ENCODE measurements around the gene AIP.

AIP gene

GRCh38 chr11:67498544-67498972 lies 15.7 kb downstream of the AIP start:
- ChIA-PET POLR2A (interaction anchor here (0.5 to 1.1 kb wide), 2 partner anchors 24 to 79 kb away, joined by 3 read pairs; no protein-coding TSS in a partner anchor), CTCF (interaction anchor here (1.3 kb wide), 1 partner anchor 59 kb away, joined by 3 read pairs; no protein-coding TSS in a partner anchor)
- TF ChIP-seq CTCF (IDR thresholded peaks at IDR 0.05; ENCODE audit: control extremely low read depth, extremely low read depth, low read depth, missing control alignments) = no peak

GRCh38 chr11:67499808-67500483 lies 17.1 kb downstream of the AIP start:
- ChIA-PET CTCF (interaction anchor here (1.0 to 1.5 kb wide), 2 partner anchors 10 to 118 kb away, joined by 3 to 4 read pairs; no protein-coding TSS in a partner anchor), POLR2A (no interaction called here)
- TF ChIP-seq CTCF (IDR thresholded peaks at IDR 0.05; ENCODE audit: control extremely low read depth, extremely low read depth, low read depth, missing control alignments) = no peak
- DNase-seq (ENCODE audit: extremely low spot score) = no peak

More at GRCh38 chr11:67498544-67498972, 15.7 kb downstream of the AIP start:
- no peak for DNase-seq (ENCODE audit: extremely low spot score)

DNA sequence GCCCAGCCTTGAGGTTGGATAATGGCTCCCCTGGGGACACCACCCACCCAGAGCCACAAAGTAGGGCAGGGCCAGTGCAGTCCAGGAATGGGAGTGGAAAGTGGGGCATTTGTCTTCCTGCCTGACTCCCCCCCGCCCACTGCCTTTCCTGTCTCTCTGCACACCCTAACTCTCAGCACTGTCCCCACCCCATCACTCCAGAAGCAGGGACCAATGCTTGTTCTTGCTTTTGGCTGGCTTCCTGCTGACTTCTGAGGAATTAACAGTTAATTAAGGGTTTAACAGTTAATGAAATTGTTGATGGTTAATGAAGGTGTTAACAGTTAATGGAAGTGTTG lies 17.6 kb downstream of the AIP start:
- no peak for DNase-seq (ENCODE audit: extremely low spot score)
- TF ChIP-seq CTCF (IDR thresholded peaks at IDR 0.05; ENCODE audit: control extremely low read depth, extremely low read depth, low read depth, missing control alignments) = no peak
- ChIA-PET CTCF (interaction anchor here (1.0 to 1.5 kb wide), 2 partner anchors 11 to 119 kb away, joined by 3 to 4 read pairs; no protein-coding TSS in a partner anchor), POLR2A (no interaction called here)

DNA sequence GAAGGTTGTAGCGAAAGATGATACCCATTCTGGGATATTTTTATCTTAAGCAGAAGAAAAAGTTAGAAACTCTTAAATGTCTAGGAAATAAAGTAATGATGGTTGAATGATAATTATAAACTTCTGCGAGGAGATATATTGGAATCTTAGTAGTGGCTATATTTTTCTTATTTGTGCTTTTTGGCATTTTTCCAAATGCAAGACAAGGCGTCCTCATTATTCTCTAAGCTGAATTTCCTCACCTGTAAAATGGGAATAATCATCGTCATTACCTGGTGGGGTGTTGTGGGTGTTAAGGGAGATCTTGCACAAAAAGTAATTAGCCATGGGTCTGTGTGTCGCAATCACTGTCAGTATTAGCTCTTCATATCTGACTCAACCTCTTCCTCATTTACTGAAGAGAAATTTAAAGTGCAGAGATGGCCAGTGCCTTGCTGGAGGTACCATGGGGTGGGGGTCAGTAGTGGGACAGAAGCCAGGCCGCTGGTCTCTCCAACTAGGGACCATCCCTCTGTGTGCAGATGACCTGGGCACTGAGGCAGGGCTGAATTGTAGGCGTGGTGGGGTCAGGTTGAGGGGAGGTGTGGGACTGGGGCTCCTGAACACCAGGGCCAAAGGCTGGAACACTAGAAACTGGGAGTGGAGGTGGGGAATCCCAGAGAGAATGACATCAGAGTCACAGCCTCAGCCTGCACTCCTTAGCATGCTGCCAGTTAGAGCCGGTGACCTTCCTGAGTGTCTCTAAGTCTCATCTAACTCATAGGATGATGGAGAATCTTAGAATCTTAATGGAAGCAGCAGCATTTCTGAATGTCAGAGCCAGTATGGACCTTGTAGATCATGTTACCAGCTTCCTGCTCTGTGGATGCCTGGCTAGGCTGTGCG lies 18.2 kb downstream of the AIP start:
- CTCF ChIA-PET = interaction anchor here (1.5 kb wide), 1 partner anchor 11 kb away, joined by 4 read pairs; no protein-coding TSS in a partner anchor
- DNase-seq (ENCODE audit: extremely low spot score) = no peak
- TF ChIP-seq CTCF (IDR thresholded peaks at IDR 0.05; ENCODE audit: control extremely low read depth, extremely low read depth, low read depth, missing control alignments) = no peak
- POLR2A ChIA-PET = interaction anchor here (0.5 to 0.9 kb wide), 2 partner anchors 14 to 53 kb away, joined by 3 to 4 read pairs; no protein-coding TSS in a partner anchor

DNA sequence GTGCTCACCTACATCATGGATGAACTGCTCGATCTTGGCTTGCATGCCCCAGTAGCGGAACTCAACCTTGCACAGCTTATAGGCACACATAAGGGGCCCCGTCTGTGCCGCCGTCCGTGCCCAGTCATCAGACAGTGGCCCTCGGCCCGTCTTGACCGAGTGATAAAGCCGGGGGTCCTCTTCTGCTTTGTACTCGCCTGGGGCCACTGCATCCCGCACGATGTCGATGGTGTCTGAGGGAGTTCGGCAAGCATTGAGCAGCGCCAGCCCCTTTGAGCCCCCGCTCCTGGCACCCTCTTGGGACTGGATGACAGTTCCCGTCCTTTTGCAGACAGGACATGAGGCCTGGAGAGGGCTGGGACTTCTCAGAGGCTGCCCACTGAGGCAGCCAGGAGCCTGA lies 19.0 kb downstream of the AIP start:
- TF ChIP-seq CTCF (IDR thresholded peaks at IDR 0.05; ENCODE audit: control extremely low read depth, extremely low read depth, low read depth, missing control alignments) = no peak
- POLR2A ChIA-PET = interaction anchor here (0.5 to 0.9 kb wide), 2 partner anchors 15 to 54 kb away, joined by 3 to 4 read pairs; no protein-coding TSS in a partner anchor
- CTCF ChIA-PET = interaction anchor here (1.2 to 1.5 kb wide), 2 partner anchors 12 to 95 kb away, joined by 3 to 4 read pairs; no protein-coding TSS in a partner anchor
- DNase-seq (ENCODE audit: extremely low spot score) = no peak

DNA sequence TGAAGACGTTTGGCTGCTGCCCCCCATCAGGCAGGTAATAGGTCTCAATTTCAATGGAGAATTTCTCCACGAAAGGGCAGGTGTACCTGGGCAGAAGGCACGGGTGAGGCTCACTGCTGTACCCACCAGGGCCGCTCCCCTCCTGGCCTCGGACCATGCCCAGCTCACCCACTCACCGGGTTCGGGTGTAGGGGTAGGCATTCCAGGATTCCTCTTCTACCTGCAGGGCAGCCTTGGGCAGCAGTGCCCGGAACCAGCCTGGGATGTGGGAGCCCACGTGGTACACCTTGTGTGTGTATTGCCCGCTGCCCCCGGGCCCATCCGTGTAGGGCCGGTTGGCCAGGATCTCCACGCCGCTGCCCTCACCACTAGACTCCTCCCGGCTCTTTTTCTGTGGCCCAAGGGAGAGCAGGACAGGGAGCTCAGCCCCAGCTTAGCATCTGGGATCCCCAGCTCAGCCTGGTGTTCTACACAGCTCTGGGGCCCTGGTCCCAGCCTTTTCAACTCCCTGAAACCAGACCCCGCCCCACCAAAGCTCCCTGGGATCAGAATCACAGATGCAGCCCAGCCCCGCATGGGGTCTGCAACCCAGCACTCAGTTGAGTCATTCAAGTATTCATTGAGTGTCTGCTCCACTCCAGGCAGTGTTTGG lies 19.6 kb downstream of the AIP start:
- CTCF ChIA-PET = interaction anchor here (1.2 to 1.3 kb wide), 2 partner anchors 95 to 101 kb away, joined by 3 to 5 read pairs; partner anchors contain the start of gene PPP1CA
- TF ChIP-seq CTCF (IDR thresholded peaks at IDR 0.05; ENCODE audit: control extremely low read depth, extremely low read depth, low read depth, missing control alignments) = no peak
- POLR2A ChIA-PET = interaction anchor here (0.9 kb wide), 1 partner anchor 16 kb away, joined by 4 read pairs; no protein-coding TSS in a partner anchor
- DNase-seq (ENCODE audit: extremely low spot score) = no peak

Data from GM10248 (cell line).